A549 (cell line): Measurements from ENCODE around the gene TNRC6C. TPM values are rescaled to one million over a fixed set of nuclear protein-coding genes. Genes with fewer than 3 reads are reported as not detected.
A peak's percentile ranks its signal among the peaks of the same experiment; 100 is the strongest.

Experiments used
- ATAC-seq, 2 experiments: fragments of 200-7000 bp in 1 of 2; fragments of >200 bp in 1 of 2; cut with Nextera tagmentation in 1 of 2; cut with Tn5 transposase in 1 of 2; 3 replicates each; pipeline versions ENCODE4 v1.8.0 to v1.9.1; 2018 to 2020; ENCODE audit warnings: mild to moderate bottlenecking in 1 of 2, moderate library complexity in 1 of 2
- CTCF ChIA-PET: fragments of 300-600 bp; sonication (Branson Sonifier 250); formaldehyde crosslinking; extraction: SDS; loops from one replicate; lab custom pipeline; 2021; ENCODE audit warnings: antibody characterized with exemption, inconsistent platforms; lab: Yijun Ruan, JAX
- POLR2A ChIA-PET: fragments of 350-600 bp; formaldehyde crosslinking; extraction: SDS; loops from one replicate; lab custom pipeline; 2021; ENCODE audit warnings: antibody characterized with exemption, inconsistent platforms; lab: Yijun Ruan, JAX
- DNase-seq, 2 experiments: peaks; one replicate each; pipeline versions ENCODE4 v3.0.0 to v3.0.0-alpha.2; 2011 to 2016; ENCODE audit warnings: low read depth in 1 of 2, low spot score in 1 of 2
- FAIRE-seq: peaks from 2 replicates; lab custom pipeline; 2011; peaks lifted over from hg19 to GRCh38; lab: Jason Lieb, UNC
- H3K27ac ChIP-seq, 2 experiments: fragments of >200 bp; sonication (Bioruptor Twin); formaldehyde crosslinking; 3 replicates each; pipeline ENCODE4 v1.5.1; 2016 to 2017
- H3K4me1 ChIP-seq: fragments of >200 bp; sonication (Bioruptor Twin); formaldehyde crosslinking; 3 replicates; pipeline ENCODE4 v1.6.1; 2016
- H3K4me2 ChIP-seq: fragments of >200 bp; sonication (Bioruptor Twin); formaldehyde crosslinking; 3 replicates; pipeline ENCODE4 v1.6.1; 2016
- H3K4me3 ChIP-seq: fragments of >200 bp; sonication (Bioruptor Twin); formaldehyde crosslinking; 3 replicates; pipeline ENCODE4 v1.5.1; 2016
- H3K9me3 ChIP-seq: fragments of >200 bp; sonication (Bioruptor Twin); formaldehyde crosslinking; 3 replicates; pipeline ENCODE4 v1.6.1; 2016
- ATOH8 ChIP-seq: fragments of 250-450 bp; sonication (Bioruptor Pico); IDR thresholded peaks from 2 replicates; pipeline ENCODE4 v1.5.0; 2020; ENCODE audit warnings: low read depth, mild to moderate bottlenecking, moderate library complexity
- CEBPB ChIP-seq, 2 experiments: fragments of >200 bp in 1 of 2; sonication (Bioruptor Twin) in 1 of 2; formaldehyde crosslinking in 1 of 2; IDR thresholded peaks; 2 replicates each; pipeline ENCODE4 v1.6.1; 2012 to 2016
- CHD4 ChIP-seq: fragments of 200-600 bp; sonication (generic); IDR thresholded peaks from 2 replicates; pipeline ENCODE4 v1.6.1; 2016; ENCODE audit warnings: antibody characterized with exemption, mild to moderate bottlenecking, borderline replicate concordance
- EHF ChIP-seq: fragments of 250-450 bp; sonication (Bioruptor Pico); IDR thresholded peaks from 2 replicates; pipeline ENCODE4 v1.5.0; 2020; ENCODE audit warnings: mild to moderate bottlenecking
- FOSB ChIP-seq: fragments of 250-450 bp; sonication (Bioruptor Pico); IDR thresholded peaks from 2 replicates; pipeline ENCODE4 v1.5.0; 2020; ENCODE audit warnings: mild to moderate bottlenecking, moderate library complexity
- FOSL2 ChIP-seq, 2 experiments: fragments of 450-650 bp in 1 of 2; fragments of >200 bp in 1 of 2; sonication (Bioruptor Twin) in 1 of 2; formaldehyde crosslinking; IDR thresholded peaks; 2 replicates each; pipeline versions ENCODE4 v1.5.0 to v1.6.1; 2016 to 2020; ENCODE audit warnings: mild to moderate bottlenecking in 1 of 2, moderate library complexity in 1 of 2
- GATA3 ChIP-seq: IDR thresholded peaks from 2 replicates; pipeline ENCODE4 v1.6.1; 2012; ENCODE audit warnings: borderline replicate concordance
- HDAC2 ChIP-seq: fragments of 200-600 bp; sonication (generic); IDR thresholded peaks from 2 replicates; pipeline ENCODE4 v1.6.1; 2016
- HEYL ChIP-seq: fragments of 250-450 bp; sonication (Bioruptor Pico); IDR thresholded peaks from 2 replicates; pipeline ENCODE4 v1.8.0; 2021; ENCODE audit warnings: mild to moderate bottlenecking, moderate library complexity
- HOXA7 ChIP-seq: fragments of 250-450 bp; sonication (Bioruptor Pico); IDR thresholded peaks from 2 replicates; pipeline ENCODE4 v1.5.0; 2020; ENCODE audit warnings: mild to moderate bottlenecking, moderate library complexity
- HOXB13 ChIP-seq: fragments of 250-450 bp; sonication (Bioruptor Pico); IDR thresholded peaks from 2 replicates; pipeline ENCODE4 v1.5.0; 2020; ENCODE audit warnings: low read depth, mild to moderate bottlenecking, moderate library complexity
- HOXB5 ChIP-seq: fragments of 250-450 bp; sonication (Bioruptor Pico); IDR thresholded peaks from 2 replicates; pipeline ENCODE4 v1.5.0; 2020; ENCODE audit warnings: mild to moderate bottlenecking, moderate library complexity
- KDM1A ChIP-seq: fragments of 200-600 bp; sonication (generic); IDR thresholded peaks from 2 replicates; pipeline ENCODE4 v1.6.1; 2016; ENCODE audit warnings: low read depth, mild to moderate bottlenecking
- MAFK ChIP-seq: fragments of 450-650 bp; IDR thresholded peaks from 2 replicates; pipeline ENCODE4 v1.6.1; 2014; ENCODE audit not compliant: partially characterized antibody
- MAX ChIP-seq: IDR thresholded peaks from 2 replicates; pipeline ENCODE4 v1.6.1; 2012
- MAZ ChIP-seq: fragments of 150-350 bp; IDR thresholded peaks from 2 replicates; pipeline ENCODE4 v1.6.1; 2014; ENCODE audit warnings: antibody characterized with exemption, low read depth, low read length, borderline replicate concordance
- NFE2L2 ChIP-seq: fragments of 150-350 bp; conservative IDR thresholded peaks from 2 replicates; pipeline ENCODE4 v1.6.1; 2014; ENCODE audit warnings: low read length
- PHF8 ChIP-seq: fragments of 200-600 bp; sonication (generic); IDR thresholded peaks from 2 replicates; pipeline ENCODE4 v1.6.1; 2016; ENCODE audit warnings: low read depth, mild to moderate bottlenecking, antibody characterized with exemption, moderate library complexity, borderline replicate concordance
- POLR2A ChIP-seq: IDR thresholded peaks from 2 replicates; pipeline ENCODE4 v1.6.1; 2012; ENCODE audit warnings: mild to moderate bottlenecking, low read length
- POLR2AphosphoS2 ChIP-seq: conservative IDR thresholded peaks from 2 replicates; pipeline ENCODE4 v1.6.1; 2012; ENCODE audit warnings: low read length, improper control_type of control experiment, inconsistent platforms
- RAD21 ChIP-seq, 2 experiments: fragments of >200 bp in 1 of 2; sonication (Bioruptor Twin) in 1 of 2; formaldehyde crosslinking in 1 of 2; IDR thresholded peaks in 1 of 2; conservative IDR thresholded peaks in 1 of 2; 2 replicates in 1 of 2; 3 replicates in 1 of 2; pipeline ENCODE4 v1.6.1; 2012 to 2018; ENCODE audit warnings: inconsistent platforms in 1 of 2
- RARB ChIP-seq: fragments of 250-450 bp; sonication (Bioruptor Pico); IDR thresholded peaks from 2 replicates; pipeline ENCODE4 v1.8.0; 2021; ENCODE audit warnings: mild to moderate bottlenecking, moderate library complexity
- RCOR1 ChIP-seq: fragments of 150-350 bp; IDR thresholded peaks from 2 replicates; pipeline ENCODE4 v1.6.1; 2014; ENCODE audit warnings: antibody characterized with exemption, low read length, low read depth
- REST ChIP-seq: fragments of 200-600 bp; sonication (generic); IDR thresholded peaks from 2 replicates; pipeline ENCODE4 v1.6.1; 2016; ENCODE audit warnings: antibody characterized with exemption, mild to moderate bottlenecking, moderate library complexity
- RNF2 ChIP-seq: fragments of 200-600 bp; sonication (generic); IDR thresholded peaks from 2 replicates; pipeline ENCODE4 v1.6.1; 2016; ENCODE audit warnings: low read depth, mild to moderate bottlenecking, antibody characterized with exemption, moderate library complexity, borderline replicate concordance
- SREBF2 ChIP-seq: fragments of 450-650 bp; IDR thresholded peaks from 2 replicates; pipeline ENCODE4 v1.6.1; 2014; ENCODE audit warnings: mild to moderate bottlenecking, moderate library complexity
- TFCP2L1 ChIP-seq: fragments of 250-450 bp; sonication (Bioruptor Pico); IDR thresholded peaks from 2 replicates; pipeline ENCODE4 v1.5.0; 2021; ENCODE audit warnings: mild to moderate bottlenecking
- WGBS: methylation state at CpG from one replicate; pipeline ENCODE4 v1.1.6; 2017; ENCODE audit errors: missing lambda C conversion rate; 5-methylcytosine and 5-hydroxymethylcytosine counted together
- polyA plus RNA-seq, 4 experiments: library from polyadenylated mRNA; depleted of rRNA in 3 of 4; stranded (reverse); fragments of >200 nt; fragmentation: RNase III in 1 of 4; extraction: RNeasy Plus Mini Kit Qiagen cat#74134 plus additional on column Dnase treatment in 1 of 4; gene quantifications; 2 replicates in 3 of 4; 3 replicates in 1 of 4; pipeline ENCODE4 v1.2.3, GENCODE V29; 2011 to 2017

TNRC6C gene
- polyA plus RNA-seq, 2 of the 4 experiments (the other 2 are of a cell fraction), result 1.3 to 1.9 TPM

- H3K4me2 ChIP-seq, result no peak overlapping the region
- H3K4me1 ChIP-seq, result no peaks in the 10 kb centered on the region
- H3K27ac ChIP-seq, result no peak overlapping the region
- no peak for ATAC-seq
- DNase-seq, result no peak
- H3K9me3 ChIP-seq, result no peaks in the 10 kb centered on the region
- POLR2A ChIA-PET, result no interaction called here
- 86% methylated on average over 6 of the region's 6 CpGs for WGBS
- H3K4me3 ChIP-seq, result no peak overlapping the region
- CTCF ChIA-PET, result interaction anchor here (0.8 to 2.0 kb wide), 6 partner anchors 12 to 54 kb away, joined by 3 to 8 read pairs (median 4); no protein-coding TSS in a partner anchor
- FAIRE-seq, result no peak
- TF ChIP-seq POLR2AphosphoS2 (no peak), FOSL2 (IDR thresholded peaks at IDR 0.05) (no peak), FOSL2 (CRISPR knock-in tag; IDR thresholded peaks at IDR 0.05) (no peak), TFCP2L1 (CRISPR knock-in tag) (no peak), MAFK (peak; percentile 79)
Observed at GRCh38 chr17:78058001-78058400, 99.5 kb downstream of the TNRC6C start.

- POLR2A ChIA-PET, result no interaction called here
- no peak overlapping the region for H3K4me2 ChIP-seq
- no peak for TF ChIP-seq HOXA7 (CRISPR knock-in tag)
- TF ChIP-seq POLR2A, result no peak
- no peak for TF ChIP-seq MAX
- TF ChIP-seq FOSB, result no peak
- TF ChIP-seq FOSL2 (IDR thresholded peaks at IDR 0.05), result no peak
- TF ChIP-seq FOSL2 (CRISPR knock-in tag; IDR thresholded peaks at IDR 0.05), result no peak
- no peak for TF ChIP-seq RCOR1
- no peak for TF ChIP-seq CEBPB (IDR thresholded peaks at IDR 0.05)
- TF ChIP-seq HOXB13 (CRISPR knock-in tag), result no peak
- WGBS, result 81% methylated on average over 1 of the region's 1 CpG
- no peak for FAIRE-seq
- no peaks in the 10 kb centered on the region for H3K4me1 ChIP-seq
- no peak for DNase-seq
- no peak overlapping the region for H3K4me3 ChIP-seq
- no peaks in the 10 kb centered on the region for H3K9me3 ChIP-seq
- H3K27ac ChIP-seq, result no peak overlapping the region
- ATAC-seq, result no peak
- CTCF ChIA-PET, result interaction anchor here (1.0 to 2.0 kb wide), 7 partner anchors 12 to 516 kb away, joined by 3 to 8 read pairs (median 4); no protein-coding TSS in a partner anchor
Observed at GRCh38 chr17:78058581-78058980, 100.1 kb downstream of the TNRC6C start.

- ChIA-PET CTCF (interaction anchor here (1.2 to 1.3 kb wide), 3 partner anchors 22 to 43 kb away, joined by 3 to 5 read pairs (median 4); no protein-coding TSS in a partner anchor), POLR2A (no interaction called here)
- H3K4me3 ChIP-seq, result no peak overlapping the region
- ATAC-seq (no peak), FAIRE-seq (peak; percentile 82)
- H3K27ac ChIP-seq, result no peak overlapping the region
- H3K4me2 ChIP-seq, result no peak overlapping the region
- no peaks in the 10 kb centered on the region for H3K9me3 ChIP-seq
- H3K4me1 ChIP-seq, result no peaks in the 10 kb centered on the region
- TF ChIP-seq GATA3 (no peak), MAFK (no peak), NFE2L2 (no peak), KDM1A (no peak), EHF (CRISPR knock-in tag) (no peak), HEYL (no peak), FOSL2 (IDR thresholded peaks at IDR 0.05) (no peak), FOSL2 (CRISPR knock-in tag; IDR thresholded peaks at IDR 0.05) (no peak), TFCP2L1 (CRISPR knock-in tag) (no peak), RAD21 (conservative IDR thresholded peaks at IDR 0.05 in 1 of 2, IDR thresholded peaks at IDR 0.05 in 1 of 2) (no peak)
- TF ChIP-seq, all 56 proteins: peak for 0
- DNase-seq, result no peak
- WGBS, result 86% methylated on average over 2 of the region's 2 CpGs
Observed at GRCh38 chr17:78062596-78062995, 104.1 kb downstream of the TNRC6C start.

GRCh38 chr17:78063489-78063888, 105.0 kb downstream of the TNRC6C start:
- CTCF ChIA-PET, result interaction anchor here (0.6 to 3.2 kb wide), 6 partner anchors 10 to 768 kb away, joined by 3 to 11 read pairs (median 4); no protein-coding TSS in a partner anchor
- POLR2A ChIA-PET, result interaction anchor here (0.6 kb wide), 1 partner anchor 25 kb away, joined by 4 read pairs; no protein-coding TSS in a partner anchor
- no peak for ATAC-seq
- Histone ChIP-seq H3K4me2 (no peak overlapping the region), H3K4me1 (no peaks in the 10 kb centered on the region), H3K27ac (no peak overlapping the region), H3K4me3 (no peak overlapping the region), H3K9me3 (no peaks in the 10 kb centered on the region)
- DNase-seq, result no peak
- FAIRE-seq, result peak; percentile 18
- TF ChIP-seq ATOH8 (CRISPR knock-in tag) (no peak), HOXB5 (CRISPR knock-in tag) (no peak), FOSB (no peak), RNF2 (no peak), CHD4 (no peak), RARB (CRISPR knock-in tag) (no peak), PHF8 (no peak), SREBF2 (no peak), MAFK (no peak), POLR2A (no peak), MAZ (no peak), POLR2AphosphoS2 (no peak), REST (no peak), HDAC2 (no peak), KDM1A (no peak)
